GM12878 (cell line): ENCODE results near the gene EIF4E1B. TPM values are rescaled to one million over a fixed set of nuclear protein-coding genes. Genes with fewer than 3 reads are reported as not detected.

Source experiments
- ATF7 ChIP-seq: fragments of 450-650 bp; IDR thresholded peaks from 2 replicates; pipeline ENCODE4 v1.6.1; 2016; ENCODE audit warnings: low read depth, mild to moderate bottlenecking
- CBX5 ChIP-seq: sonication (generic); IDR thresholded peaks from 2 replicates; pipeline ENCODE4 v1.6.1; 2016; ENCODE audit warnings: low read depth, moderate library complexity, mild to moderate bottlenecking, inconsistent platforms
- FOS ChIP-seq: IDR thresholded peaks from 3 replicates; pipeline ENCODE4 v1.6.1; 2011; ENCODE audit warnings: borderline replicate concordance; ENCODE audit not compliant: insufficient read length; ENCODE audit errors: extremely low read depth
- KAT2A ChIP-seq: conservative IDR thresholded peaks from 2 replicates; pipeline ENCODE4 v1.6.1; 2011; ENCODE audit warnings: low read depth, low read length; ENCODE audit not compliant: control insufficient read depth
- KDM1A ChIP-seq: fragments of 200-600 bp; sonication (generic); IDR thresholded peaks from 2 replicates; pipeline ENCODE4 v1.6.1; 2016; ENCODE audit warnings: borderline replicate concordance
- KLF5 ChIP-seq: fragments of 450-650 bp; IDR thresholded peaks from 2 replicates; pipeline ENCODE4 v1.6.1; 2014; ENCODE audit warnings: mild to moderate bottlenecking; ENCODE audit not compliant: partially characterized antibody
- MEF2B ChIP-seq: fragments of 450-650 bp; IDR thresholded peaks from 2 replicates; pipeline ENCODE4 v1.6.1; 2018; ENCODE audit warnings: mild to moderate bottlenecking, moderate library complexity; ENCODE audit not compliant: partially characterized antibody, poor library complexity, severe bottlenecking
- MTA2 ChIP-seq: fragments of 450-650 bp; IDR thresholded peaks from 2 replicates; pipeline ENCODE4 v1.6.1; 2016; ENCODE audit warnings: low read depth, mild to moderate bottlenecking, moderate library complexity
- MYB ChIP-seq: fragments of 150-350 bp; IDR thresholded peaks from 2 replicates; pipeline ENCODE4 v1.6.1; 2014; ENCODE audit warnings: mild to moderate bottlenecking, low read depth, low read length, borderline replicate concordance
- PAX5 ChIP-seq: IDR thresholded peaks from 2 replicates; pipeline ENCODE4 v1.6.1; 2011; ENCODE audit warnings: low read depth, low read length, borderline replicate concordance
- PAX8 ChIP-seq: fragments of 450-650 bp; IDR thresholded peaks from 2 replicates; pipeline ENCODE4 v1.6.1; 2017; ENCODE audit warnings: mild to moderate bottlenecking, moderate library complexity
- RCOR1 ChIP-seq: conservative IDR thresholded peaks from 2 replicates; pipeline ENCODE4 v1.6.1; 2012; ENCODE audit warnings: low read depth, low read length, improper control_type of control experiment
- SIX5 ChIP-seq: IDR thresholded peaks from 2 replicates; pipeline ENCODE4 v1.6.1; 2011; ENCODE audit warnings: mild to moderate bottlenecking, low read depth, low read length, moderate library complexity; ENCODE audit not compliant: severe bottlenecking
- SP1 ChIP-seq: IDR thresholded peaks from one replicate; pipeline ENCODE4 v1.6.1; 2011; ENCODE audit warnings: low read depth, low read length
- SPI1 ChIP-seq: IDR thresholded peaks from 2 replicates; pipeline ENCODE4 v1.6.1; 2011; ENCODE audit warnings: low read depth, mild to moderate bottlenecking, low read length, moderate library complexity, borderline replicate concordance; ENCODE audit not compliant: insufficient read depth
- STAT1 ChIP-seq: fragments of 450-650 bp; conservative IDR thresholded peaks from 2 replicates; pipeline ENCODE4 v1.6.1; 2014; ENCODE audit warnings: antibody characterized with exemption, mild to moderate bottlenecking
- TARDBP ChIP-seq: IDR thresholded peaks from 2 replicates; pipeline ENCODE4 v1.6.1; 2016; ENCODE audit warnings: borderline replicate concordance
- ZNF207 ChIP-seq: fragments of 450-650 bp; IDR thresholded peaks from 2 replicates; pipeline ENCODE4 v1.6.1; 2014; ENCODE audit warnings: antibody characterized with exemption, mild to moderate bottlenecking, borderline replicate concordance
- ZNF24 ChIP-seq: fragments of 450-650 bp; IDR thresholded peaks from 2 replicates; pipeline ENCODE4 v1.6.1; 2017; ENCODE audit warnings: antibody characterized with exemption, mild to moderate bottlenecking
- ZSCAN29 ChIP-seq: fragments of 450-650 bp; IDR thresholded peaks from 2 replicates; pipeline ENCODE4 v1.6.1; 2017; ENCODE audit warnings: mild to moderate bottlenecking, moderate library complexity
- ZZZ3 ChIP-seq: IDR thresholded peaks from 2 replicates; pipeline ENCODE4 v1.6.1; 2011; ENCODE audit warnings: low read depth; ENCODE audit not compliant: control insufficient read depth, insufficient read length
- polyA plus RNA-seq, 11 experiments: library from polyadenylated mRNA; depleted of rRNA in 4 of 11; unstranded in 6 of 11; stranded (reverse) in 5 of 11; fragments of >200 nt; fragmentation: Nextera tagmentation in 4 of 11; fragmentation: Illumina TruSeq in 1 of 11; extraction: Ambion mirVana in 4 of 11; extraction: Trizol in 1 of 11; gene quantifications; 1 replicate in 1 of 11; 2 replicates in 10 of 11; pipeline versions ENCODE4 v1.2.1 to v1.2.3, GENCODE V29; 2011 to 2016; ENCODE audit warnings: inconsistent platforms in 2 of 11, missing spikeins in 2 of 11, low read depth in 1 of 11
- total RNA-seq, 4 experiments: library from RNA; depleted of rRNA in 3 of 4; stranded (reverse); fragments of >200 nt in 3 of 4; fragmentation: Illumina TruSeq in 1 of 4; extraction: Trizol in 1 of 4; gene quantifications; 2 replicates each; pipeline versions ENCODE4 v1.2.1 to v1.2.3, GENCODE V29; 2013 to 2021
- TF ChIP-seq, protein P1 (sequence below): fragments of 450-650 bp; formaldehyde crosslinking; IDR thresholded peaks from 2 replicates; pipeline ENCODE4 v1.5.0; 2022; ENCODE audit warnings: mild to moderate bottlenecking, missing genetic modification characterization
- TF ChIP-seq, protein P2 (sequence below): fragments of 450-650 bp; IDR thresholded peaks from 2 replicates; pipeline ENCODE4 v1.6.1; 2016; ENCODE audit warnings: mild to moderate bottlenecking
- TF ChIP-seq, protein P3 (sequence below): fragments of 450-650 bp; IDR thresholded peaks from 2 replicates; pipeline ENCODE4 v1.6.1; 2018; ENCODE audit warnings: mild to moderate bottlenecking, low read depth, moderate library complexity; ENCODE audit not compliant: partially characterized antibody

Gene EIF4E1B
- total and polyA plus RNA-seq, 10 of the 15 experiments (the other 5 are each of a cell fraction or from before 2014, with no cell fraction given) = not detected

DNA sequence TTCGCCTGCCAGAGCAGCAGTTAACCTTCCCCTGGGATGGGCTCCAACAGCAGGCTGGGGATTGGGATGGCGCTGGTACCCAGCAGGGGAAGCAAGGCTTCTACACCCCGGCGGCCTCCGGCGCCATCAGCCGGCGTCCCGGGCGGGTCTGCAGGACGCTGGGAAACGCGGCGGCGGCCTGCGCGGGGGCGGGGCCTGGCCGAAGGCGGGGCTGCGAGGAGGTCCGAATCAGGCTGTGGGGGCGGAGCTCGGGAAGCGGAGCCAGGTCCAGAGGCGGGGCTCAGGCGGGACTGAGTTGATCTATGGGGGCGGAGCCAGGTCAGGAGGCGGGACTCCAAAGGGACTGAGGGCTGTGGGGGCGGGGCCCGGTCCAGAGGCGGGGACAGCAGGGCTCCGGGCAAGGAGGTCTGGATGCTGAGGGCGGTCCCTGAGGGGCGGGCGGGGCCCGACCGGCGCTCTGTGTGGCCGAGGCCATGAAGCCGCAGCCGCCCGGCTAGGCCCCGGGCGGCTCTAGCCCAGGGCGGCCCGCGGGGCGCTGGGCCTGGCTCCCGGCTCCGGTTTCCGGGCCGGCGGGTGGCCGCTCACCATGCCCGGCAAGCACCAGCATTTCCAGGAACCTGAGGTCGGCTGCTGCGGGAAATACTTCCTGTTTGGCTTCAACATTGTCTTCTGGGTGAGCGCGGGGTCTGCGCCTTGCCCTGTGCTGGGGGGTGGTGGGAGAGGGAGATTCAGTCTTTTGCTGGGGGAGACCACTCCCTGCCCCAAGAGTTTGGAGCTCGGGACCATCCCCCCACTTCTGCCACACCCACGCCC is 16.8 kb downstream of the EIF4E1B start, which contains the start of gene TSPAN17 (continued):
- TF ChIP-seq ATF7 (no peak), ZNF207 (no peak), FOS (no peak), SPI1 (no peak), MTA2 (no peak), STAT1 (no peak), KAT2A (no peak), KLF5 (no peak), PAX5 (no peak), ZNF24 (no peak), SP1 (no peak), CBX5 (no peak), TARDBP (no peak), ZSCAN29 (no peak), PAX8 (no peak), KDM1A (no peak), MYB (no peak), RCOR1 (no peak), ZZZ3 (no peak), SIX5 (no peak), MEF2B (no peak)
- TF ChIP-seq, protein P1, sequence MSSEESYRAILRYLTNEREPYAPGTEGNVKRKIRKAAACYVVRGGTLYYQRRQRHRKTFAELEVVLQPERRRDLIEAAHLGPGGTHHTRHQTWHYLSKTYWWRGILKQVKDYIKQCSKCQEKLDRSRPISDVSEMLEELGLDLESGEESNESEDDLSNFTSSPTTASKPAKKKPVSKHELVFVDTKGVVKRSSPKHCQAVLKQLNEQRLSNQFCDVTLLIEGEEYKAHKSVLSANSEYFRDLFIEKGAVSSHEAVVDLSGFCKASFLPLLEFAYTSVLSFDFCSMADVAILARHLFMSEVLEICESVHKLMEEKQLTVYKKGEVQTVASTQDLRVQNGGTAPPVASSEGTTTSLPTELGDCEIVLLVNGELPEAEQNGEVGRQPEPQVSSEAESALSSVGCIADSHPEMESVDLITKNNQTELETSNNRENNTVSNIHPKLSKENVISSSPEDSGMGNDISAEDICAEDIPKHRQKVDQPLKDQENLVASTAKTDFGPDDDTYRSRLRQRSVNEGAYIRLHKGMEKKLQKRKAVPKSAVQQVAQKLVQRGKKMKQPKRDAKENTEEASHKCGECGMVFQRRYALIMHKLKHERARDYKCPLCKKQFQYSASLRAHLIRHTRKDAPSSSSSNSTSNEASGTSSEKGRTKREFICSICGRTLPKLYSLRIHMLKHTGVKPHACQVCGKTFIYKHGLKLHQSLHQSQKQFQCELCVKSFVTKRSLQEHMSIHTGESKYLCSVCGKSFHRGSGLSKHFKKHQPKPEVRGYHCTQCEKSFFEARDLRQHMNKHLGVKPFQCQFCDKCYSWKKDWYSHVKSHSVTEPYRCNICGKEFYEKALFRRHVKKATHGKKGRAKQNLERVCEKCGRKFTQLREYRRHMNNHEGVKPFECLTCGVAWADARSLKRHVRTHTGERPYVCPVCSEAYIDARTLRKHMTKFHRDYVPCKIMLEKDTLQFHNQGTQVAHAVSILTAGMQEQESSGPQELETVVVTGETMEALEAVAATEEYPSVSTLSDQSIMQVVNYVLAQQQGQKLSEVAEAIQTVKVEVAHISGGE (CRISPR knock-in tag) = no peak
- TF ChIP-seq, protein P2, sequence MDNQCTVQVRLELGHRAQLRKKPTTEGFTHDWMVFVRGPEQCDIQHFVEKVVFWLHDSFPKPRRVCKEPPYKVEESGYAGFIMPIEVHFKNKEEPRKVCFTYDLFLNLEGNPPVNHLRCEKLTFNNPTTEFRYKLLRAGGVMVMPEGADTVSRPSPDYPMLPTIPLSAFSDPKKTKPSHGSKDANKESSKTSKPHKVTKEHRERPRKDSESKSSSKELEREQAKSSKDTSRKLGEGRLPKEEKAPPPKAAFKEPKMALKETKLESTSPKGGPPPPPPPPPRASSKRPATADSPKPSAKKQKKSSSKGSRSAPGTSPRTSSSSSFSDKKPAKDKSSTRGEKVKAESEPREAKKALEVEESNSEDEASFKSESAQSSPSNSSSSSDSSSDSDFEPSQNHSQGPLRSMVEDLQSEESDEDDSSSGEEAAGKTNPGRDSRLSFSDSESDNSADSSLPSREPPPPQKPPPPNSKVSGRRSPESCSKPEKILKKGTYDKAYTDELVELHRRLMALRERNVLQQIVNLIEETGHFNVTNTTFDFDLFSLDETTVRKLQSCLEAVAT = no peak
- TF ChIP-seq, protein P3, sequence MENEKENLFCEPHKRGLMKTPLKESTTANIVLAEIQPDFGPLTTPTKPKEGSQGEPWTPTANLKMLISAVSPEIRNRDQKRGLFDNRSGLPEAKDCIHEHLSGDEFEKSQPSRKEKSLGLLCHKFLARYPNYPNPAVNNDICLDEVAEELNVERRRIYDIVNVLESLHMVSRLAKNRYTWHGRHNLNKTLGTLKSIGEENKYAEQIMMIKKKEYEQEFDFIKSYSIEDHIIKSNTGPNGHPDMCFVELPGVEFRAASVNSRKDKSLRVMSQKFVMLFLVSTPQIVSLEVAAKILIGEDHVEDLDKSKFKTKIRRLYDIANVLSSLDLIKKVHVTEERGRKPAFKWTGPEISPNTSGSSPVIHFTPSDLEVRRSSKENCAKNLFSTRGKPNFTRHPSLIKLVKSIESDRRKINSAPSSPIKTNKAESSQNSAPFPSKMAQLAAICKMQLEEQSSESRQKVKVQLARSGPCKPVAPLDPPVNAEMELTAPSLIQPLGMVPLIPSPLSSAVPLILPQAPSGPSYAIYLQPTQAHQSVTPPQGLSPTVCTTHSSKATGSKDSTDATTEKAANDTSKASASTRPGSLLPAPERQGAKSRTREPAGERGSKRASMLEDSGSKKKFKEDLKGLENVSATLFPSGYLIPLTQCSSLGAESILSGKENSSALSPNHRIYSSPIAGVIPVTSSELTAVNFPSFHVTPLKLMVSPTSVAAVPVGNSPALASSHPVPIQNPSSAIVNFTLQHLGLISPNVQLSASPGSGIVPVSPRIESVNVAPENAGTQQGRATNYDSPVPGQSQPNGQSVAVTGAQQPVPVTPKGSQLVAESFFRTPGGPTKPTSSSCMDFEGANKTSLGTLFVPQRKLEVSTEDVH = no peak
